HG03095 (cell line): ENCODE data around the gene PDZRN3.

Experiments used
- ATAC-seq: cut with Tn5 transposase; IDR thresholded peaks from one replicate; pipeline ENCODE4 v1.9.1; 2021; ENCODE audit warnings: moderate library complexity; ENCODE audit not compliant: unreplicated experiment

The PDZRN3 gene

DNA sequence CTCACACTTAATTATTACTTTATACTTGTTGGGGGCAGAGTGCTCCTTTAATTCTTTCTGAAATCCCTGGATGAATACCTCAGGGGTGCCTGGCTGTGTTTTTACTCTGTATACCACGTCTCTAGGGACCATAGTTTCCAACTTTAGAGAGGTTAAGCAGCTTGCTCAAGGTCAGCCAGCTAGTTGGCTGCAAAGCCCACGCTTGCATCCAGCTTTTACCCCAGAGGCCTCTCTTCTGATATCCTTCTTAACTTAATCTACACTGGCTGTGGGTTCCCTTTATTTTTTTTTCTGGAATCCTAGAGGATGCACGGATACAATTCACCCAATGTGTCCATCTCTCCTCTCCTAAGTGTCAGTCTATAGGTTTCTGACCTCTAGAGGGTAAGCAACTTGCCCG is 1.4 kb downstream of the PDZRN3 start:
- no peak for ATAC-seq

DNA sequence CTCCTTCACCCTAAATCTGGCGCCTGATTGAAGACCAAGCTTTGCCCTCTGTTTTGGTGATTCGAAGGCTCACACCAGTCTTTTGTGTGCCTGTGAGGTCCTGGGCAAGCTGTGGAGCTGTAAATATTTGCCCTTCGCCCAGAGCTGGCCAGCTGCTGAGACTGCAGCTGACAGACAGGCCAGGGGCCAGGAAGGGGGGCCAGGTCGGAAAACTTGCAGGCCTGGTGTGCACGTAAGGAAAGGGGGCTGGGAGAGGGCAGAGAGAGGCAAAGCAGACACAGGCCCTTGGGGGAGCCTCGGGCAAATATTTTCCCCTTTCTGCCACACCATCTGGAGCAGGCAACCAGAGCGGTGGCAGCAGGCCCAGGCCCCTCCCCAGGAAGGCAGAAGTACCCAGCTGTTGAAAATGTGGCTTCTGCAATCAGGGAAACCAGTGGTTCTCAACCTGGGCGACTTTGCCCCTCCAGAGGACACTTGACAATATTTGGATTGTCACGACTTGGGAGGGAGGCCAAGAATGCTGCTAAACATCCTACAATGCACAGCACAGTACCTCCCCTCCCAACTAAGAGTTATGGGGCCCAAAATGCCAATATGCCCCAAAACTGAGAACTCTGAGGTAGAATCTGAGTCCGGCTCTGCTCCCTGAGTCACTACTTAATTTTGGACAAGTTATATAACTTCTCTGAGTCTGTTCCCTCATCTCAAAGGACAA is 2.5 kb downstream of the PDZRN3 start:
- no peak for ATAC-seq

DNA sequence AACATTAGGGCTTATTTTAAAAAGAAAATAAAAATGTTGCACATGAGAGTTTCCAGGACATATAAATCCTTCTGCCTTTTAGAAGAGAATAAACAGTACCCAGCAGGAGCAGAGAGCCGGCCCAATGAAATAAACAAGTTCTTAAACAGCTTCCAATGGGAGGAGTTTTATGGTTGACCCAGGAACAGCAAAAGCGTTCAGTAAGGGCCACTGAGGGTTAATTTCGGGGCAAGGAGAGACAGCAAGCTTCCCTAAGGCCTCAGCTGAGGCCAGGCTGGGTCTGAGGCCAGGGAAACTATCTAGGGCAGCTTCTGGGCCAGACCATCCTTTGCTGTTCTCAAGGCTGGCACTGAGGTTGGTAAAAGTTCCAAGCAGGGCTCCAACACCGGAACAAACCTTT is 3.4 kb downstream of the PDZRN3 start:
- no peak for ATAC-seq

DNA sequence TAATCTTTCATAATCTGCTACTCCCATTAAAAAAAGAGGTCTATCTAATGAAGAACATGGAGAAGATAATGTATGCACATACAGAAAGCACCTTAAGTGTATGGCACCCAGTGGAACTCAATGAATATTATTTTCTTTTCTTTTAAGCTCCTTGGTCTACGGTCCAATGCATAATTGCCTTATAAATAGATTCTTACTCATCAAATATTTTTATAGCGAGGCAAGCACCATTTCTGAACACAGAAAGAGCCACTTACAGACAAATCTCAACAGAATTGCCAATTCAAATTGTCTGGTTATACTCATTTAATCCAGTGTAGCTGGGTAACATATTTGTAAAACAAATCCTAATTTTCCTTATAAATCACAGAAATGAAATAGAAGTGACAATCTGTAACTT is 6.3 kb downstream of the PDZRN3 start:
- ATAC-seq, result no peak

DNA sequence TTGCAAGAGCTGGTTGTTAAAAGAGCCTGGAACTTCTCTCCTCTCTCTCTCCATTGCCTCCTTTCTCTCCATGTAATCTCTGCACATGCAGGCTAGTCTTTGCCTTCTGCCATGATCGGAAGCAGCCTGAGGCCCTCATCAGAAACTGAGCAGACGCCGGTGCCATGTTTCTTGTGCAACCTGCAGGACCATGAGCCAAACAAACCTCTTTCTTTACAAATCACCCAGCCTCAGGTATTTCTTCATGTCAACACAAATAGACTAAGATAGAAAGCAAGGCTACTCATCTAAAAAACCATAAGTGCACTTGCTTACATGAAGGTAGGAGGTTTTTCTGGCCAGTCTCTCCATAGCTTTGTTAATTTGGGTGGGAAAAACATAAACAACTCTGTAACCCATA is 8.7 kb downstream of the PDZRN3 start:
- no peak for ATAC-seq

DNA sequence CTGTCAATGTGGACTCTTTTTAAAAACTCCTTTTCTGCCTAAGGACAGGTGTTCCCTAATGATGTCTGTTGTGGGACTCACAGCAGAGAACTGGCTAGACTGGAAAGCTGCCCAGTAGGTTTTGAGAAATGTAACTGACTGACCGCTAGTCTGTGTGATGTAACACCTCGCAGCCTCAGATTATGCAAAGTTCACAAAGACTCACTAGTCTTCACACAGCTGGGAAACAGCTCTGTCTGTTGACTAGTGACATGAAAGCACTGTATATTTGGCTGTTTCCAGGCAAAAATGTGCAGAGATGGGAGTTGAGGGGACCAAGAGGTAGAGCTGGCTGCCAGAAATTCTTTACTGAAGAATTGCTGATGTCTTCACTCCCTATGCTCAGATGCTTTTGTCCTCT is 10.3 kb downstream of the PDZRN3 start:
- no peak for ATAC-seq

DNA sequence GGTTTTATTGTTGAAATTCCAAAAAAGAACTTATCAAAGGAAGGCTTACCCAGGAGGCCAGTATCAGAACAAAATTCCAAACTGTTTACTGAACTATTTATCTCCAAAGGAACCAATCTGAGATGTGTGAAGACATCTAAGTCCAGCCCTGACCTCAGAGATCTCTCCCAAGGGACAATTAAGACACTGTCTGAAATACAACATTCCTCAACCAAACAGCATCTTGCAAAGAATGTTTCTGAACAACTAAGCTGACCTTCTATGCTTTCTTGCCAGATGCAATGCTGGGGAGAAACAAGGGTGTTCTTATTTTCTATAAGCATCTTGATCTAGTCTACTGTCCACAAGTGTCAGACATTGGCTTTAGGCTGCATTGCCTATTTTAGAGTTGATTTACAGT is 13.6 kb downstream of the PDZRN3 start:
- ATAC-seq, result no peak

DNA sequence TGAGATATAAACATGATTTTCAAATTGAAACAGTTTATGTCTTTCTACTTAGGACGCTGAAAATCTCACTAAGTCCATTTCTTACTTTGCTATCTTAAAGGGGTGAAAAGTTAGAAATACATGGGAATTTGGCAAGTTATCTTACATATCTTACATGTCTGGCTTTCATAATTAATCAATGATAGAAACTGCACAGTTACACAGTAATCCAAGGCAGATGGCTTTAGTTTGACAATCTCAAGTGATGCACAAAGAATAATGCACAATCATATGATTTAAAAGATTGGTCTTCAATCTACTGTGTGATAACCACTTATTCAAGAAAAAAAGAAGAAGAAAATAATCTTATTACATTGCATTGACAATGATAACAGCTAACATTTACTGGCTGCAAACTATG is 14.2 kb downstream of the PDZRN3 start:
- ATAC-seq, result no peak

DNA sequence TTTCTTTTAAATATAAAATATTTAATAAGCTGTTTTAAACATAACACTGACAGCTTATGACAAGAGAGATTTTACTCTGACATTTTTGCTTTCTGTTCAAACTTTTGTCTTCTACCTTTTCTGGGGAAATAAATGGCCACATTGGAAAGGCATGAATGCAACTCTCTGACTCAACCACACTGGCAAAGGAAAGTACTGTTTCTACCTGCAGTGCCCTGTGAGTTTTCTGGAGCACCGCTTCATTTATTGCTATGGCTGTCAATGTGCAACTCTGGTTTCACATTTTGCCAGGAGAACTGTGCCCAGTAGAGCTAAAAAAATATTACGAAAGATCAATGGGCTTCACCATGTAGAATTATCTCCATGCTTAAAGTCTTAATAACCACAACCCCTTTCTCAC is 15.1 kb downstream of the PDZRN3 start:
- no peak for ATAC-seq

DNA sequence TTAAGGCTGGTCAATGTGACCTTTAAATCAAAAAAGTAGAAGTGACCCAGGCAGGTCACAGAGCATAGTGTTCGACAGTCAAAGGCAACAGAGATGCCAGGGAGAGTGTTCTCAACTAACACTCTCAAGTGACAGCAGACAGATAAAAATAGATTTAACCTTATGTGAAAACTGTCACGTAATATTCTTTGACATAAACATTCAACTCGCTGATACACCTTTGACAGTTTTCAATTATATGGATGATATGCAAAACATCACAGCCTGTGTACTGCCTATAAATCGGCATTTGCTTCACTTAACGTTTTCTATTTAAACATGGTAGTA is 15.5 kb downstream of the PDZRN3 start:
- no peak for ATAC-seq

DNA sequence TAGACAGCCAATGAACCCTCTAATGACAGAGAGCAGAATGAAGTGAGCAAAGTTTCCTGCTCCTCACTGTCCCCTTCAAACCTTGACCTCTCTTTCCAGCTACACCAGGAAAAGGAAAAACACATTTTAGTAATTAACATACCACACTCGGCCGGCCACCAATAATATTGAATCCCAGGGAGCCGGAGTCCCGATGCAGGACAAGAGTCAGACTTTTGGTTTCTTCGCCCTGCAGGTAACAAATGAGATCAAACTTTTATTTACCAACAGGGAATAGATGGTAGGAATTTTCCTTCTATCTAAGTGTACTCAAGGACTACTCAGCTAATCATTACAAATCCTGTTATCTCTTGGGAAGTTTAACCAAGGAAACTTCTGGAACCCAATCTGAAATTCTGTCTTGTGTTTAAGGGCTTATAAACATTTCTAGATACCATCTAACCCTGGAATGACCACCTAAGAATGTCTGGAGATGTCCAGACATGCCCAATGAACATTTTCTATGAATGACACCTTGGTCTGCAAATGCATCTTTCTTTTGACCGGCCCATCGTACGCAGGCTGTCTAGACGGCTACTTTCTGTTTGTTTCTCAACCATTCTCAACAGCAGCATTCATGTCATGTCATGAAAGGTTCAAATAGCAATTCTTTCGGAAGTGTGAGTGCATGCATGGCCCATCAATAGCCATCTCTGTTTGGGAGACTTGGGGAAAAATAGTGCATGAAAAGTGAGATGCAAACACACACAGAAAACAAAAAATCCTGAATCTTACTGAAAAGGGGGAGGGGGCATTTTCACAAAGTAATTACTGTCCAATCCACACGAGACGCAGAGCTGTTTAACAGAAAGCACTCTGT is 16.1 kb downstream of the PDZRN3 start:
- ATAC-seq, result no peak

DNA sequence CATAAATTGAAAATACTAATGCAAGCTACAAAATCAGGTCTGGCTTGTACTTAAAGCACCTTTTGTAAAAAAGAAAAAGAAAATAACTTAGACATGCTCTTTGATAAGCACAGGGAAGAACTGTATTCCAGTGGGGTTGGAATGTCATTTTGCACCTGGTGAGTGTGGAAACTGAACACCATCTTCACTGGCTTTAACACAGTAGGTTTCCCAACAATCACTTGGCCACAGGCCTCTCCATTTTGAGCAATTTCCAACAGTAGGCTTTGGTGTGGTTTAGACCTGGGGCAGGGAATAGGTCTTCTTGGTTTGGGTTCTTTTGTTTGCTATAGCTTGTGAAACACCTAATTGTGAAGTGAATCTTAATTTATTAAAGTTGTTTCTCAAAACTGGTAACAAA is 18.9 kb downstream of the PDZRN3 start:
- ATAC-seq, result no peak

DNA sequence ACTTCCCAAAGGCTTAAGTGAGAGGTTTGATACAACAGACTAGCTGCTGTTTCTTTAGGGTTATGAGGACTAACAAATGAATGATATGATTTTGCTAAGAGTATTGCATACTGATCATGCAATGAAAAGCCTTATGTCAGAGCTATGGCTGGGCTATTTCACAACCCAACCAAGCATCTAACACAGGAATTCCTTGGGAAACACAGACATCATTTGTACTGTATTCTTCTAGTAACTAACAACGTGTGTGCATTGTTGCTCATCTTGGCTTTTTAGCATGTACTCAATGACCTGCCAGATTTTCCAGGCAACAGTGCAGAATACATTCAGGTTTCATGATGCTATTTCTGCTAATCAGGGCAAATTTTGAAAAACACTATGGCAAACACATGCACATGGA is 19.3 kb downstream of the PDZRN3 start:
- ATAC-seq, result no peak

DNA sequence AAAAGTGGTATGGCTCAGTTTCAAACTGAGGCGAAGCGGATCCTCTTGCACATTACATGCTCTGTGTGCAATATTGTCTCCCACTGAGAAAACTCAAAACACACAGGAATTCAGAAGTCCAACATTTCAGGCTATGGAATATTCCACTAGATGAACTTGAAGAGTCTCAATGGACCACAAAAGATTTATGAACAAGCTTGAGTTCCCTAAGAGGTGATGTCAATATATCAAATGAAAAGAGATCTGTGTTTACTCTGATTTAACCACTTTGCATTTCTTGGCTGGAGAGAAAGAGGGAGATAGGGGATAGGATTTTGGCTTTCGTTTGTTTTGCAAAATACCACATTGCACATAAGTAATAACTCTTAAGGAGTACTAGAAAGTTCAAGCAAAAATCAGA is 20.3 kb downstream of the PDZRN3 start:
- no peak for ATAC-seq

DNA sequence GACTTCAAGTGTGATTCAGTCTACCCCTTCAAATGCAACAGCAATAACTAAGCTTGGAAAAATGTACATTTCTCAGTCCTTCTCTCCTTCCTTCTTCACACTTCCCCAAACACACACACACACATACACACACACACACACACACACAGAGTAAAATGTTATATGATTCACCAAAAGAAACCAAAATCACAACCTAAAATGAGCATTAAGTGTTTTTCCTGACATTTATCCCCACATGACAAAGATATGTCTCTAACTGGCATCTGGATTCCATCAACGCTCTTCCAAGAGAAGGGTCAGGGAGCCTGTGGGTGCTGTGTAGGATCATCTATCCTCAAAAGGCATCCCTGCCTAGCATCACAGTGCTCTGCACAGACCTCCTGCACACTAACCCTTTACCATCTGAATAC is 21.0 kb downstream of the PDZRN3 start:
- no peak for ATAC-seq

DNA sequence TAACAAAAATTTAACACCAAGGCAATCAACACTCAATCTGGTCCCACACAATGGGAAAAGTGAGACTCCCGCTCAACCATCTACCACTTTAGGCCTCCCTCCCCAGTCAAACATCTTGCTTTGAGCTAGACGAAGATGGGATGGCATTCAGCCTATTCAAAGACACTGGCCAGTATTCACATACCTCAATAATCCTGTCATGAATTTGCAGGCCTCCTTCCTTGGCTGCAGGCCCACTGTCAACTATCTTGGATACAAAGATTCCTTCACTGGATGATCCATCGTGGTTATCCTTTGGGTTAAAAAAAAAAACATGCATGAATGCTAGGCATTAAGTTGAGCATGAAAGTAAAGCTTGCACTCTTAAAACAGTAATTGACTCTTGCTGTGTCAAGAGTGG is 22.6 kb downstream of the PDZRN3 start:
- ATAC-seq, result no peak

DNA sequence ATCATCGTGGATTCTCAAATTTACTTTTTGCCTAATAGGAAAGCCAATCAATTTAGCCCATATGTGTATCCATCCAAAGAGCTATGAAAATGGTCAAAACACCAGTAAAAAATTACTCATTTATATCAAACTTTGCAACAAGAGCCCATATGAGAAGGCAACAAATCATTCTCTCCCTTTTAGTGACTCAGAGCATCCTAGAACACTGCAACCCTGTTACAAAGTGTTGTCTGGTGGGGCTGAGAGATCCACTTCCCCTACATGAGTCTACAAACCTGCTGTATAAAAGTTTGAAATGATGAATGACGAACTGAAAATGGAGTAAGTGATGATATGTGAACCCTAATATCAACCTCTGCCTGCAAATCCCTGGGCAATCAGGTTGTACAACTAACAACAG is 23.3 kb downstream of the PDZRN3 start:
- no peak for ATAC-seq

DNA sequence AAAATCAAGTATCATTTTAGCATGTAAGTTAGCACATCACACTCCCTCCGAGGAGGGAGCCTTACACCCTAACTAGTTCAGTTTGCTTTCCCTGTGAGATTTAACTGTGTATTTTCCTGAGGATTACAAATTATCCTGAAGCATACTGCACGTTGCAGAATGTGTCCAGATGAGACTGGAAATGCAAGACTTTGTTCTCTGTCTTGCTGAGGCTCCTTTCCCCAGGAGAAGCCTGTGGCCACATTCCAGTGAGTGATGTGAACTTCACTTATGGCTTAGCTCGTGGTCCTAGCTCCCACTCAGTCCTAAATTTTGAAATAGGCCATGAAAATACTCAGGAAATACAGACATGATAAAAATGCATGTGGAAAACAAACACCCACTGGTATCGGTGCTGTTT is 23.7 kb downstream of the PDZRN3 start:
- ATAC-seq, result no peak

DNA sequence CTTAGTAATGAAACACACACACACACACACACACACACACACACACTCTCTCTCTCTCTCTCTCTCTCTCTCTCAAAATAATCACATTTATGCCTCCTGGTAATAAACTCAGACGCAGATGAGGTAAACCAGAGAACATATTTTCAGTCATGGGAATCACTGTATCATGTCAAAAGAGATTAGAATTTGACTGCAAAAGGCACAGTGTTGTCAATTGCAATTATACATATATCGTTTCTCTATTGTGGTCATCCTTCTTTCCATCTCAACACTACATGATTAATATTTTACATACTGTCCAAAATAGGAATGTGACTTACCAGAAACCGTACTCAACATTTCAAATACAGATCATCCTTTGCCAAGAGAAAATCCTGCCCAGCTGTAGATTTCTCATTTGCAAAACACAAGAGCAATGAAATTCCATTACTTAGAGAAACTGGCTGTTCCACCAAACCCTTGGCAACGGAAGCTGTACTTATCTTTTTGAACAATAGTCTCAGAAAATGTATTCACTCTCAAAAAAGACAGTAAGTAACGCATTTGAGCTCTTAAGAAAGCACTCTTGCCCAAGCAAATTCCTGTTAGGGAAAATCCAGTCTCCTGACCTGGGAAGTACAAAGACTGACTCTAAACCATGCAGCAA is 24.3 kb downstream of the PDZRN3 start:
- no peak for ATAC-seq

DNA sequence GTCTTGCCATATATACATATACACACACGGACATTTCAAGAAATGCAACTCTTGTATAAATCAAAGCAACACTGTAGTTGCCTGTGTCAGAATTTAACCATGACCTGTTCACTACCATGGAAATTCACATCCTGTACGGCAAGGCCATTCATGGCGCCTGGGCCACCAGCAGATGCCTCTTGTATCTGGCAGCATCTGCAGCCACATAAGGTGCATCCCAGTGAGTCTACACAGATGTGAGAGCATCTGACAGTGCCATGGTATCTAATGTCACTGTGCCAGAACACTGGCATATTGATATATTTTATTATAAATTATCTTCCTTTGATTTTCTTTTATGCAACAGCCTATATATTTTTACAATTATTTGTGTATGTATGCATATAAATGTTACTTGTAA is 25.1 kb downstream of the PDZRN3 start:
- no peak for ATAC-seq

DNA sequence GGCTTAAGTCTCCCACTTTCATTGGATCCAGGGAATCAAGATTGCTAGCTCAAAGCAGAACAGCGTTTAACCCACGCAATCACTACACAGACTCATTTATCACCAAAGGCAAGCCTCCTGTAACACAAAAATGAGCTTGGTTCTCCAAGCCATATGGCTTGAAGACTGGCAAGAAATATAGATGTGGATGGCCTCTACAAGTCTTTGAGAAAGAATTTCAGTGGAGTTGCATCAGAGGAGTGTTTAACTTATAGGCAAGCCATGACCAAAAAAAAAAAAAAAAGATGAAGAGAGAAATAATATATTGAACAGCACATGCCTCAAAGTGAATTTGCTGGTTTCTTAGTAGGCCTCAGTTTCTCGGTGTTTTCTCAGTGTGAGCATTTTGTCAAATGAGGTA is 27.3 kb downstream of the PDZRN3 start:
- no peak for ATAC-seq
